ENCODE data around the gene FRMD7.
"Not testable (repeated sequence)": the region's sequence is repeated elsewhere in the genome, so short reads cannot be mapped to it uniquely, and the experiment has no call there.

The FRMD7 gene

GRCh38 chrX:132127743-132128142 lies at the start of gene FRMD7:
Gene FRMD7 (minus strand): TSS chrX:132128020. CDS start chrX:132127844, 176 bp downstream.
- DNase-seq (ENCODE audit: low read depth, low spot score), result peak; percentile 42

GRCh38 chrX:132173647-132174046 lies 45.8 kb upstream of the FRMD7 start:
- DNase-seq (ENCODE audit: low read depth, low spot score), result no peak

- DNase-seq (ENCODE audit: low read depth, low spot score), result no peak
Measured at GRCh38 chrX:132171881-132172280, 44.1 kb upstream of the FRMD7 start.

- DNase-seq (ENCODE audit: low read depth, low spot score), result no peak
Measured at GRCh38 chrX:132171478-132171877, 43.7 kb upstream of the FRMD7 start.

GRCh38 chrX:132169554-132169953 lies 41.7 kb upstream of the FRMD7 start:
- DNase-seq (ENCODE audit: low read depth, low spot score), result no peak

- DNase-seq (ENCODE audit: low read depth, low spot score), result no peak
Measured at GRCh38 chrX:132165651-132166050, 37.8 kb upstream of the FRMD7 start.

- no peak for DNase-seq (ENCODE audit: low read depth, low spot score)
Measured at GRCh38 chrX:132165005-132165404, 37.2 kb upstream of the FRMD7 start.

- not testable (repeated sequence) for DNase-seq (ENCODE audit: low read depth, low spot score)
Measured at GRCh38 chrX:132163094-132163493, 35.3 kb upstream of the FRMD7 start.

GRCh38 chrX:132153166-132153565 lies 25.3 kb upstream of the FRMD7 start:
- no peak for DNase-seq (ENCODE audit: low read depth, low spot score)

- peak; percentile 72 for DNase-seq (ENCODE audit: low read depth, low spot score)
Measured at GRCh38 chrX:132146456-132146855, 18.6 kb upstream of the FRMD7 start.

GRCh38 chrX:132144061-132144460 lies 16.2 kb upstream of the FRMD7 start:
- no peak for DNase-seq (ENCODE audit: low read depth, low spot score)

GRCh38 chrX:132125906-132126305 lies 1.9 kb downstream of the FRMD7 start:
- DNase-seq (ENCODE audit: low read depth, low spot score), result no peak

GRCh38 chrX:132120913-132121312 lies 6.9 kb downstream of the FRMD7 start:
- no peak for DNase-seq (ENCODE audit: low read depth, low spot score)

GRCh38 chrX:132119821-132120515 lies 7.9 kb downstream of the FRMD7 start:
- DNase-seq (ENCODE audit: low read depth, low spot score), result peak; percentile 98

GRCh38 chrX:132119283-132119682 lies 8.5 kb downstream of the FRMD7 start:
- DNase-seq (ENCODE audit: low read depth, low spot score), result no peak

- DNase-seq (ENCODE audit: low read depth, low spot score), result peak; percentile 77
Measured at GRCh38 chrX:132118358-132118757, 9.5 kb downstream of the FRMD7 start.

GRCh38 chrX:132115792-132116191 lies 12.0 kb downstream of the FRMD7 start:
- DNase-seq (ENCODE audit: low read depth, low spot score), result no peak

GRCh38 chrX:132114607-132115006 lies 13.2 kb downstream of the FRMD7 start:
- DNase-seq (ENCODE audit: low read depth, low spot score), result no peak

GRCh38 chrX:132107291-132107690 lies 20.5 kb downstream of the FRMD7 start:
- DNase-seq (ENCODE audit: low read depth, low spot score), result no peak

- DNase-seq (ENCODE audit: low read depth, low spot score), result no peak
Measured at GRCh38 chrX:132101799-132102198, 26.0 kb downstream of the FRMD7 start.

GRCh38 chrX:132101206-132101605 lies 26.6 kb downstream of the FRMD7 start:
- no peak for DNase-seq (ENCODE audit: low read depth, low spot score)

- DNase-seq (ENCODE audit: low read depth, low spot score), result not testable (repeated sequence)
Measured at GRCh38 chrX:132098704-132099103, 29.1 kb downstream of the FRMD7 start.

GRCh38 chrX:132094164-132094563 lies 33.7 kb downstream of the FRMD7 start:
- DNase-seq (ENCODE audit: low read depth, low spot score), result peak; percentile 11

Measured in ELF-1 (cell line).